ENCODE measurements around the gene HMG20B.
"Not testable (repeated sequence)": the region's sequence is repeated elsewhere in the genome, so short reads cannot be mapped to it uniquely, and the experiment has no call there.

The HMG20B gene

DNA sequence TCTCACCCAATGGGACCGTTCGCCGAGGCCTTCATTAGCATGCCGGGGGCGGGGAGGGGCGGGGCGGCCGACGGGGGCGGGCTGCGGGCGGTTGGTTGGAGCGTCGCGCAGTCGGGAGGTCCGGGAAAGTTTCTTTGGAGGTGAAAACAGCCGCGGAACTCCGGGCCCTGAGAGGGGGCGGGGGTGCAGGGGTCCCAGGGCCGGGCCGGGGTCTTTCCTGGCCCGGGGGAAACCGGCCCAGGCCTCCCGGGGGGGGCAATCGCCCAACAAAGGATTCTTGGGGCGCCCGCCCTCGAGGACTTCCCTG lies at the start of gene HMG20B:
Gene HMG20B (plus strand): TSS at position 90 of the 307 bp plus-strand sequence. CDS start 366 bp downstream, outside the sequence.
- DNase-seq (ENCODE audit: low spot score), result no peak

DNA sequence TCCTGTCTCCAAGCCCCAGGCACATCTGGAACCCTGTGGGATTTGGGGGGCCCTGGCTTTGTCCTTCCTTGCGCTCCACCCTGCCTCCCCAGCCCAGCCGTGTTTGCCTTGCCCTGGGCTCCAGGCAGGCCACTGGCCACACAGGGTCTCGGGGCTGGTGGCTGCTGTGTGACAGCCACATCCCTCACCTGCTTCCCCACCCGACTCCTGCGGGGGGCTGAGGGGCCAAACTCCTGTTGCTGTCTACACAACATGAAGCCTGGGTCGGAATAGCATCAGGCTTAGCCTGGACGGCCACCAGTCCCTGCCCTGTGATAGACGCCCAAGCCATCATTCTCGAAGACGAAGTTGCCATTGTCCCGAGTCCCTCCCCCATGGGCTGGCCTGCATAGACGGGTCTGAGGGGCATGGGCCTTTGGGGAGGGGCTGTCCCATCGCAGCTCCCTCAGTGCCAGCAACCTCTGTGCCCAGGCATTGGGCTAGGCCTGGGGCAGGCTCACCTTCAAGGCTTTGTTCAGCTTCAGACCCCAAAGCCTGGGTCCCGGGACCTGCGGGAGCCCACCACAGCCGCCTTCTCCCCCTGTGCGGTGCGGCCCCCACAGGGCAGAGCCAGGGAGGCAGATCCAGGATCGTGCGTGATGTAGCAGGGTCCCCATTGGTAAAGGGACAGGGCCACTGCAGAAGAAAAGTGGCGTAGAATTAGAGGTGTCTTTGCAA lies 49.2 kb upstream of the HMG20B start:
- no peak for DNase-seq (ENCODE audit: low spot score)

DNA sequence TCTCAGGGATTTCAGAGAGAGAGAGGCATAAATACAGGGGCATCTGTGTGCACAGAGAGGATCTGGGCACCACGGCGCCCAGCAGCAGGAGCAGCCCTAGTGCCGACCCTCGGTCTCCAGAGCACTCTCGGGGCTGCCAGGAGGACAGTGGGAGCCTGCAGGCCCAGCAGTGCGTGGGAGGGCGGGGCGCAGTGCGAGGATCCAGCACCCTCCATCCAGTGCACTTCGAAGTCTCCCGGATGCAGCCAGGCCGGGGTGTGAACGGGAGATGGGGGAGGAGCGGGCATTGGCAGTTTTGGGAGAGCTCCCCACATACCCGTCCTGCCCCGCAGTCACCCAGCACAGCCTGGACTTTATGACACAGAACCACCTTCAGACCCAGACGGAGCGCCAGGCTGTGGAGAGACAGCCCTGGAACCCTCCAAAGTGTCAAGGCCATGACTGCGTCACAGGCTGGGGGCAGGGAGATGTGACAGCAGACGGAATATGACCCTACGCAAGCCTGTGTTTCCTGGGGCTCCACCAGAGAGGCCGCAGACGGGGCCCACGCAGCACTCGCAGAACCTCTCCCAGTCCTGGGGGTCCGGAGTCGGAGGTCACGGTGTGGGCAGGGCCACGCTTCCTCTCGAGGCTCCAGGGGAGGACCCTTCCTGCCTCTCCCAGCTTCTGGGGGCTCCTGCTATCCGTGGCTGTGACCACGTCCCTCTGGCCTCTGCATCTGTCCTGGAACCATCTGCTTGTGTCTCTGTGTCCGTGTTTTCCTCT lies 48.5 kb upstream of the HMG20B start:
- no peak for DNase-seq (ENCODE audit: low spot score)

DNA sequence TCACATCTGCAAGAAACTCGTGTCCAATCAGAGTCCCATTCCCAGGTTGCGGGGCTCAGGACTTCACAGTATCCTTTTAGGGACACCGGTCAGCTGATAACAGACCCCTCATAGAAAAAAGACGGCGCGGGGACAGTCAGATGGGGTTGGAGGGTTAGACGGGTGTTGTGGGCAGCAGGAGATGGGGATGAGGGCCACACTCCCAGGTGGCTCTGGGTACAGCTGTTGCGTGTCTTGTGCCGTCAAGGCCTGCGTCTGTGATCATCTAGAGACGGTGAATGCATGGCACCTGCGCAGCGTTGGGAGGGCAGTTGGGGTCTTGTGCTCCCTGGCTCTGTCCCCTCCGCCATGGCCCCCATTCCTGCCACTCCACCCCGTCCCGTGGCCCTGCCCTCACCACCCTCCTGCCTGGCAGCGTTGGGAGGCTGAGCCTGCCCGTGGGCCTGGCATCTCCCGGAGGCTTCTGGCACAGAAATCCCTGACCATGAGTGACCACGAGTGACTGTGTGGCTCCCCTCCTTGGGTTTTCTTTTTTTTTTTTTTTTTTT lies 47.8 kb upstream of the HMG20B start:
- DNase-seq (ENCODE audit: low spot score), result no peak

DNA sequence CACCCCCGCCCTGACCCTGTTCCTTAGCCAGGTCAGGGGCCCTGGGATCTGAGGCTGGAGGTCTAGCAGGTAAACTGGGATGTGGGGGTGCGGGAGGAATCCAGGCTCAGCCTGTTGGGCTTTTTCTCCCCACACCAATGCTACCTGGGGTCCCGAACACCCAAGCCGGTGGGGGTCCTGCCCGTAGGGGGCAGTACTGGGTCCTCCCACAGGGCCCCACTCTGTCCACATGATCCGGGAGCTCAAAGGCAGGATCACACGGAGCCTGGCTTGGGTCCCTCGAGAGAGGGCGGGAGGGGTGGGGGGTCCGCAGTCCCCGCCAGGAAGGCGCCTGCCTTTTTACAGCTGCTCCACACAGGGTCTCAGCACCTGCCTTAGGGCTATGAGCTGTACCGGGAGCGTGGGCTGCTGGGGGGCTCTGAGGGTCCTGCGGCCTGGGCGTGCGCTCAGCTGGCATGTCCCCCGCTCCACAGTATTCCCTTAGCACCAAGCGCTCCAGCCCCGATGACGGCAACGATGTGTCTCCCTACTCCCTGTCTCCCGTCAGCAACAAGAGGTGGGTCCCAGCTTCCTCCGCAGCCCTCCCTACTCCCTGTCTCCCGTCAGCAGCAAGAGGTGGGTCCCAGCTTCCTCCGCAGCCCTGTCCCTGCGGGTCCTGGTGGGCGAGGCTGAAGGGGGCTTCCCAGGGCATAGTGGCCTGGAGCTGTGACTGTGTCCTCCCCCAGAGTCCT lies 46.1 kb upstream of the HMG20B start:
- DNase-seq (ENCODE audit: low spot score), result no peak

DNA sequence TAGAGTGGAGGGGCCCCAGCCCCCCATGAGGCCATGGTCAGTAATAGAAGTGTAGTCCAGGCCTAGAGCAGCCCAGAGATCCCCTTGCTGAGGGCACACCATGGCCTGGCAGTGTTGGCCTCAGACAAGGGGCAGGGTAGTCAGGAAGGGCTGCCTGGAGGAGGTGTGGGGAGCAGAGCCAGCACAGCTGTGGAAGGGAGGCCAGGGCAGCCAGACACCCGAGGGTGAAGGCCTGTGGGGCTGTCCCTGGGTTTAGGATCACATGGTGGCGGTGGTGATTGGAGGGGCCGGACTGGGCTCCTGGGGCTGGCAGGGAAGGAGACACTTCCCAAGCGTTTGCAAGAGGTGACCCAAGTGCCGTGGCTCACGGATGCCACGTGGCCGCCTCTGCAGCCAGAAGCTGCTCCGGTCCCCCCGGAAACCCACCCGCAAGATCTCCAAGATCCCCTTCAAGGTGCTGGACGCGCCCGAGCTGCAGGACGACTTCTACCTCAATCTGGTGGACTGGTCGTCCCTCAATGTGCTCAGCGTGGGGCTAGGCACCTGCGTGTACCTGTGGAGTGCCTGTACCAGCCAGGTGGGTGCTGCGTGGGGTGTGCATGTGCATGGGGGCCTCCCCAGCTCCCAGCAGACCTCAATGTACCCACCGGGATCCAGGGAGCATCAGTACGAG lies 45.4 kb upstream of the HMG20B start:
- DNase-seq (ENCODE audit: low spot score), result no peak

DNA sequence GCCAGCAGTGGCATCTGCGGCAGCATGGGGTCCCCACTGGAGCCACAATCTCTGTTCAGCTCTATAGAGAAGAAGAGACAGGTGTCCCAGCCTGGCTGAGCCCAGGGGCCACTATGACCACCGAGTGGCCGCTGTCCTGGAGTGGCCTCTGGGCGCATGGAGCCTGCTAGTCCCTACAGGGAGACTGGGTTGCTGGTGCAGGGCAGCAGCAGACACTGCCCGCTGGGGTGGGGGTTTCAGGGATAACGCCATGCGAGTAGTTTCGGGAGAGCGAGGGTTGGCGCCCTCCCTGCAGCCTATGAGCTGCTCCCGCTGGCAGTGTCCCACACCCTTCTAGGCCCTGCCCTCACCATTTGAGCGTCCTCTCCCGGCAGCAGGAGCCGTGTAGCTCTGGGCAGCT lies 44.7 kb upstream of the HMG20B start:
- DNase-seq (ENCODE audit: low spot score), result no peak

DNA sequence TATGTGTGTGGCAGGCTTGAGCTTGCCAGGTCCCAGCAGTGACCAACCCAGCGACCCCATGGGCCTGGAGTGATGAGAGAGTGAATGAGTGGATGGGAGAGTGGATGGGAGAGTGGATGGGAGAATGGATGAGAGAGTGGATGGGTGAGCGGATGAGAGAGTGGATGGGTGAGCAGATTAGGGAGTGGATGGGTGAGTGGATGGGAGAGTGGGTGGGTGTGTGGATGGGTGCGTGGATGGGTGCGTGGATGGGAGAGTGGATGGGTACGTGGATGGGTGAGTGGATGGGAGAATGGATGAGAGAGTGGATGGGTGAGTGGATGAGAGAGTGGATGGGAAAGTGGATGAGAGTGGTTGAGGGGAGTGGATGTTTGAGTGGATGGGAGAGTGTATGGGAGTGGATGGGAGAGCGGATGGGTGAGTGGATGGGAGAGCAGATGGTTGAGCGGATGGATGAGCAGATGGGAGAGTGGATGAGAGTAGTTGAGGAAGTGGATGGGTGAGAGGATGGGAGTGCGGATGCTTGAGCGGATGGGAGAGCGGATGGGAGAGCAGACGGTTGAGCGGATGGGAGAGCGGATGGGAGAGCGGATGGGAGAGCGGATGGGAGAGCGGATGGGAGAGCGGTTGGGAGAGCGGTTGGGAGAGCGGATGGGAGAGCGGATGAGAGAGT lies 44.1 kb upstream of the HMG20B start:
- no peak for DNase-seq (ENCODE audit: low spot score)

DNA sequence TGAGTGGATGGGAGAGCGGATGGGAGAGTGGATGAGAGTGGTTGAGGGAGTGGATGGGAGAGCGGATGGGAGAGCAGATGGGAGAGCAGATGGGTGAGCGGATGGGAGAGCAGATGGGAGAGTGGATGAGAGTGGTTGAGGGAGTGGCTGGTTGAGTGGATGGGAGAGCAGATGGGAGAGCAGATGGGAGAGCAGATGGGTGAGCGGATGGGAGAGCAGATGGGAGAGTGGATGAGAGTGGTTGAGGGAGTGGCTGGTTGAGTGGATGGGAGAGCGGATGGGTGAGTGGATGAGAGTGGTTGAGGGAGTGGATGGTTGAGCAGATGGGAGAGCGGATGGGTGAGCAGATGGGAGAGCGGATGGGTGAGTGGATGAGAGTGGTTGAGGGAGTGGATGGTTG lies 43.4 kb upstream of the HMG20B start:
- DNase-seq (ENCODE audit: low spot score), result not testable (repeated sequence)

DNA sequence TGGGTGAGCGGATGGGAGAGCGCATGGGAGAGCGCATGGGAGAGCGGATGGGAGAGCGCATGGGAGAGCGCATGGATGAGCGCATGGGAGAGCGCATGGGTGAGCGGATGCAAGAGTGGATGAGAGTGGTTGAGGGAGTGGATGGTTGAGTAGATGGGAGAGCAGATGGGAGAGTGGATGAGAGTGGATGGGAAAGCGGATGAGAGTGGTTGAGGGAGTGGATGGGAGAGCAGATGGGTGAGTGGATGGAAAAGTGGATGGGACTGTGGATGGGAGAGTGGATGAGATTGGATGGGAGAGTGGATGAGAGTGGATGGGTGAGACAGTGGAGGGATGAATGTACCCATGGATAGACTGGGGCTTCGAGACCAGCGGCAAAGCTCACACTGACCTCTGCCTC lies 42.4 kb upstream of the HMG20B start:
- no peak for DNase-seq (ENCODE audit: low spot score)

DNA sequence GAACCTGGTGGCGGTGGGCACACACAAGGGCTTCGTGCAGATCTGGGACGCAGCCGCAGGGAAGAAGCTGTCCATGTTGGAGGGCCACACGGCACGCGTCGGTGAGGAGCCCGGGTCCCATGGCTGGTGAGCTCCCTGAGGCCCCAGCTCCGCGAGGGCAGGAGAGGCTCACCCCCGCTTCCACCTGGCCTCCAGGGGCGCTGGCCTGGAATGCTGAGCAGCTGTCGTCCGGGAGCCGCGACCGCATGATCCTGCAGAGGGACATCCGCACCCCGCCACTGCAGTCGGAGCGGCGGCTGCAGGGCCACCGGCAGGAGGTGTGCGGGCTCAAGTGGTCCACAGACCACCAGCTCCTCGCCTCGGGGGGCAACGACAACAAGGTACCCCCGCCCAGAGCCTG lies 41.0 kb upstream of the HMG20B start:
- DNase-seq (ENCODE audit: low spot score), result no peak

DNA sequence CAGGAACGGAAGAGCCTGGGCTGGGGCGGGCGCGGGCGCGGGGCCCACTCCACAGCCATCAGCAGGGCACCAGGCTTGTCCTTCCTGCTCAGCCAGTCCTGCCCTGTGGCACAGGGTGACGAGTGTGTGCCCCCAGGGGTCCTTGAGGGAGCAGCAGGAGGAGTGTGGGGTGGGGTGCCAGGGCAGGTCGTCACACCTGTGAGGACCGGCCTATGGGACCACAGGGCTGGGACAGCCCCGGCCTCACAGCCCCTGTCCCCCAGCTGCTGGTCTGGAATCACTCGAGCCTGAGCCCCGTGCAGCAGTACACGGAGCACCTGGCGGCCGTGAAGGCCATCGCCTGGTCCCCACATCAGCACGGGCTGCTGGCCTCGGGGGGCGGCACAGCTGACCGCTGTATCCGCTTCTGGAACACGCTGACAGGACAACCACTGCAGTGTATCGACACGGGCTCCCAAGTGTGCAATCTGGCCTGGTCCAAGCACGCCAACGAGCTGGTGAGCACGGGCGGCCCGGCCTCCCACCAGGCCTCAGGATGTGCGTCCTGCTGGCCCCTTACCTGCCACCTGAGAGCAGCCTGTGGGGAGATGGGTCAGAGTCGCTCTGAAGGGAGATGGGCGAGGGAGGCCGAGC lies 40.5 kb upstream of the HMG20B start:
- DNase-seq (ENCODE audit: low spot score), result no peak

DNA sequence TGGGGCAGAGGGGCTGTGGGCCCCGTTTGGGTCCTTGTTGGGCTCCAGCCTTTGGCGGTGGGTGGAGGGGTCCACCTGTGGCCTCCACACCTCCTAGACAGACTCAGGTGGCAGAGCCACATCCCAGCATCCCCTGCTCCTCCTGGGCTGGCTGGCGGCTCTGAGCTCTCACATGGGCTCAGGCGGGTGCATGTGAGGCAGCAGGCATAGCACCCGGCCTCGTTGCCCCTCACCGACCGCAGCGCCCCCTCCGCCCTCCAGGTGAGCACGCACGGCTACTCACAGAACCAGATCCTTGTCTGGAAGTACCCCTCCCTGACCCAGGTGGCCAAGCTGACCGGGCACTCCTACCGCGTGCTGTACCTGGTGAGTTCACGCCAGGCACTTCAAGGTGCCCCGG lies 39.7 kb upstream of the HMG20B start:
- DNase-seq (ENCODE audit: low spot score), result no peak

DNA sequence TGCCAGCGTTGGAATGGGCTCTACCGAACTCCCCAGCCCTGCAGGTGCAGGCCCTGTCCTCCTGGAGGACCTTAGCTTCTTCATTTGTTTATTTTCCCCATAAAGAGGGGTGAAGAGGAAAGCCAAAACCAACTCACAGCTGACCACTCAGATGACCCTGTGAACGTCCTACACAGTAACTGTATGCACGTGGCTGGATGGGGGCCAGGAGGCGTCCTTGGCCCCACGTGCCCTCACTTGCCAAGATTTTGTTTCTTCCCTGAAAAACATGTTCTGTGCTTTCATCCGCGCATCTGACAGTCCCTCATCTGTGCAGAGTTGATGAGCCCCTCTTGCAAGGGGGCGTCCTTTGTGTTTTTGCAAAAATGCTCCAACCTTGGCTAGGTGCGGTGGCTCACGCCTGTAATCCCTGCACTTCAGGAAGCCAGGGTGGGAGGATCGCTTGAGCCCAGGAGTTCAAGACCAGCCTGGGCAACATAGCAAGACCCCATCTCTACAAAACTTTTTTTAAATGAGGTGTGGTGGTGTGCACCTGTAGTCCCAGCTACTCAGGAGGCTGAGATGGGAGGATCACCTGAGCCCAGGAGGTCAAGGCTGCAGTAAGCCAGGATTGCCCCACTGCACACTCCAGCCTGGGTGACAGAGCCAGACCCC lies 39.1 kb upstream of the HMG20B start:
- no peak for DNase-seq (ENCODE audit: low spot score)

DNA sequence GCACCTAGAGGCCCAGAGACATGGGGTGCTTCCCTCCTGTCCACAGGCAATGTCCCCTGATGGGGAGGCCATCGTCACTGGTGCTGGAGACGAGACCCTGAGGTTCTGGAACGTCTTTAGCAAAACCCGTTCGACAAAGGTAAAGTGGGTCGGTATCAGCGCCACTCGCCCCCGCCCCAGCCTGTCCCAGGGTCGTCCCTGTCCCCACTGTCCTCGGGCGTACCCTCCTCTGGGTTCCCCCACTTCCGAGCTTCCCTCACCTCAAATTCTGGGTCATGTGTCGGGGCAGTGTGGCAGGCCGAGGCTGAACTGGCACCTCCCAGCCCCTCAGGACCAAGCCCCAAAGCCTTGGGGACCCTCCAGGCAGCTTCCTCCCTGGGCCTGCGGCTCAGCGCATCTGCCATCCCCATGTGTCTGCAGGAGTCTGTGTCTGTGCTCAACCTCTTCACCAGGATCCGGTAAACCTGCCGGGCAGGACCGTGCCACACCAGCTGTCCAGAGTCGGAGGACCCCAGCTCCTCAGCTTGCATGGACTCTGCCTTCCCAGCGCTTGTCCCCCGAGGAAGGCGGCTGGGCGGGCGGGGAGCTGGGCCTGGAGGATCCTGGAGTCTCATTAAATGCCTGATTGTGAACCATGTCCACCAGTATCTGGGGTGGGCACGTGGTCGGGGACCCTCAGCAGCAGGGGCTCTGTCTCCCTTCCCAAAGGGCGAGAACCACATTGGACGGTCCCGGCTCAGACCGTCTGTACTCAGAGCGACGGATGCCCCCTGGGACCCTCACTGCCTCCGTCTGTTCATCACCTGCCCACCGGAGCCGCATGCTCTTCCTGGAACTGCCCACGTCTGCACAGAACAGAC lies 38.1 kb upstream of the HMG20B start:
- DNase-seq (ENCODE audit: low spot score), result no peak

DNA sequence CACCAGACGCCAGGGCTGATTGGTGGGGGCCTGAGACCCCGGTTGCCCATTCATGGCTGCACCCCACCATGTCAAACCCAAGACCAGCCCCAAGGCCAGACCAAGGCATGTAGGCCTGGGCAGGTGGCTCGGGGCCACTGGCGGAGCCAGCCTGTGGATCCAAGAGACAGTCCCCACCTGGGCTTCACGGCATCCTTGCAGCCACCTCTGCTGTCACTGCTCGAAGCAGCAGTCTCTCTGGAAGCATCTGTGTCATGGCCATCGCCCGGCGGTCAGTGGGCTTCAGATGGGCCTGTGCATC lies 37.6 kb upstream of the HMG20B start:
- DNase-seq (ENCODE audit: low spot score), result no peak

DNA sequence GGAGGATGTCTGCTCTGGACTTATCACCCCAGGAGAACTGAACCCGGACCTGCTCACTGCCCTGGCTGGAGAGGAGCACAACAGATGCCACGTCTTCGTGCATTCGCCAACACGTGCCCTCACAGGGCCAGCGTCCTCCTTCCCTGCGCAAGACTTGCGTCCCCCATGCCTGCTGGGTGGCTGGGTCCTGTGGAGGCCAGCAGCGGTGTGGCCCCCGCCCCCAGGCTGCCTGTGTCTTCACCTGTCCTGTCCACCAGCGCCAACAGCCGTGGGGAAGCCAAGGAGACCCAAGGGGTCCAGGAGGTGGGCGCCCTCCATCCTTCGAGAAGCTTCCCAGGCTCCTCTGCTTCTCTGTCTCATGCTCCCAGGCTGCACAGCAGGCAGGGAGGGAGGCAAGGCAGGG lies 37.2 kb upstream of the HMG20B start:
- no peak for DNase-seq (ENCODE audit: low spot score)

DNA sequence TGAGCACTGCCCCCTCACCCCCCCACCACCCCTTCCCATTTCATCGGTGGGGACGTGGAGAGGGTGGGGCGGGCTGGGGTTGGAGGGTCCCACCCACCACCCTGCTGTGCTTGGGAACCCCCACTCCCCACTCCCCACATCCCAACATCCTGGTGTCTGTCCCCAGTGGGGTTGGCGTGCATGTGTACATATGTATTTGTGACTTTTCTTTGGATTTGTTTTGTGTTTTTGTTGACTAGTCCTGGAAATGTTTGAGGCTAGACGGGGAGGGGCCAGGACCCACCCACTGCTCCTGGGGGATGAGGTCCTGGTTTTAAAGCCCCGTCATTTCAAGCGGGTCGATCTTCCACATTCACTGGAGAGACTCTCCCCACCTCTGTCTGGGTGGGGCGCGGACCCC lies 36.8 kb upstream of the HMG20B start:
- no peak for DNase-seq (ENCODE audit: low spot score)

DNA sequence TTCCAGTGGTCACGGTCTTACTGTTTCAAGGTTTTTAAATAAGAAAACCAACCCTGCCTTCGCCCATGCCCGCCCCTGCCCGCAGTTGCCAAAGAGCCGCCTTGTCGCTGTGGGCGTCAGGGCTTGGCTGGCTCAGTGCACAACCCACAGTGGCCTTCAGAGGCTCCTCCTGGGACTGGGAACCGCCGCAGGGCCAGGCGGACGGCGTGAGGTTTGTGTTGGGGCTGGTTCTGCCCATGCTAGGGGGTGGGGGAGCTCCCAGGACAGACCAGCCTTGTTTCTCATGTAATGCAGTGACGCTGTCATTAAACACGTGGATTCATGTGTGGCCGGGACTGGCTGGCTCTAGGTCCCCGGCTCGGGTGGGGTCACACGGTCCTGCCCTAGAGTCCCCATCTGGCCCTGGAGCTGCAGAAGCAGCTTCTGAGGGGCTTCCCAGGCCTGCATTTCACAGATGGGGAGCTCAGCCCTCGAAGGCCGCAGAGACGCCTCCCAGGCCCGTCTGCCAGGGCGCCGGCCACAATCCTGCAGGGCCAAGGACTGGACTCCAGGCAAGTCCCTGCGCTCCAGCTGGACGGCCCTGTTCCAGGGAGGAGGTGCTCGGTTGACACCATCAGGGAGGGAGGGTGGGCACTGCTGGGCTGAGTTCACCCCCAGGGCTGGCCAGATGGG lies 36.2 kb upstream of the HMG20B start:
- no peak for DNase-seq (ENCODE audit: low spot score)

DNA sequence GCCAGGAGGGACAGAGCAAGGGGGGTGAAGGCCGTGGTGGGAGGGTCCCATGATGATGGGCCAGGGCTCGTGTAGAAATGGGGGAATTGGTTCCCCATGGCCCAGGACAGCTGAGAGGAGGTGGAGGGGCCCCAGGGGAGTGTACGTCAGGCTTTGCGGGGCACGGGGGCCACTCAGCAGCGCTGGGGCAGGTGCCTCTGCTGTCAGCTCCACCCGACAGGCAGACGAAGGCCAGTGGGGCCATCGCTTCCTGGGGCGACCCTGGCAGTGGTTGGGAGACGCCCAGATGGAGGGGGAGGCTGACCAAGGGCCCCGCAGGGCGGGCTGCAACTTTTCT lies 35.7 kb upstream of the HMG20B start:
- DNase-seq (ENCODE audit: low spot score), result no peak

Data from ecto neural progenitor cell (in vitro differentiated cells).